Ascending aorta (tissue), 2 donors: ENCODE measurements around the gene RAP1GAP2. TPM values are rescaled to one million over a fixed set of nuclear protein-coding genes. Genes with fewer than 3 reads are reported as not detected.
"Not testable (repeated sequence)": the region's sequence is repeated elsewhere in the genome, so short reads cannot be mapped to it uniquely, and the experiment has no call there.

Experiments used
- DNase-seq, 2 donors: peaks; one replicate each; pipeline ENCODE4 v3.0.0-alpha.2; 2019; ENCODE audit warnings: low spot score in 2 of 2
- H3K27ac ChIP-seq, 2 donors: fragments of 200-600 bp; sonication (generic); one replicate each; pipeline ENCODE4 v1.5.1; 2016 to 2017; ENCODE audit warnings: mild to moderate bottlenecking in 1 of 2
- H3K27me3 ChIP-seq: fragments of 200-600 bp; sonication (generic); one replicate; pipeline ENCODE4 v1.5.1; 2017
- H3K36me3 ChIP-seq, 2 donors: fragments of 200-600 bp; sonication (generic); one replicate each; pipeline ENCODE4 v1.5.1; 2016
- H3K4me1 ChIP-seq, 2 donors: fragments of 200-600 bp; sonication (generic); one replicate each; pipeline ENCODE4 v1.5.1; 2016 to 2017; ENCODE audit warnings: mild to moderate bottlenecking in 1 of 2
- H3K4me3 ChIP-seq, 2 donors: fragments of 200-600 bp; sonication (generic); one replicate each; pipeline ENCODE4 v1.5.1; 2016 to 2017; ENCODE audit warnings: mild to moderate bottlenecking in 1 of 2
- H3K9me3 ChIP-seq, 2 donors: fragments of 200-600 bp; sonication (generic); one replicate each; pipeline ENCODE4 v1.5.1; 2016
- CTCF ChIP-seq, 3 experiments: fragments of 200-600 bp in 2 of 3; fragments of 450-650 bp in 1 of 3; sonication (generic) in 2 of 3; IDR thresholded peaks; one replicate each; pipeline ENCODE4 v1.5.1; 2016 to 2019; ENCODE audit warnings: antibody characterized with exemption in 3 of 3, mild to moderate bottlenecking in 1 of 3, moderate library complexity in 1 of 3
- intact Hi-C: fragments of 100-400 bp; cut with DNase I; formaldehyde crosslinking; loops from one replicate; pipeline ENCODE4 v1.15.1; 2023
- total RNA-seq: library from RNA; depleted of rRNA; stranded (reverse); fragments of >200 nt; gene quantifications from one replicate; pipeline ENCODE4 v1.1.0, GENCODE V29; 2016

RAP1GAP2 gene
- total RNA-seq, 1 donor from 2014 or later, result 1.6 TPM

- TF ChIP-seq CTCF (IDR thresholded peaks at IDR 0.05), result no peak
- no peak overlapping the region for H3K27ac ChIP-seq
- no peak for DNase-seq
- H3K4me1 ChIP-seq, result no peaks in the 10 kb centered on the region
- H3K9me3 ChIP-seq, result peaks cover 0 to 14% of the 10 kb centered on the region in 2 donors
- no peak overlapping the region for H3K4me3 ChIP-seq
- no peaks in the 10 kb centered on the region for H3K27me3 ChIP-seq
- intact Hi-C loops, result no loop called here
- peaks cover 0 to 3% of the 10 kb centered on the region in 2 donors for H3K36me3 ChIP-seq
Observed at GRCh38 chr17:3026125-3026855, 230.1 kb downstream of the RAP1GAP2 start.

DNA sequence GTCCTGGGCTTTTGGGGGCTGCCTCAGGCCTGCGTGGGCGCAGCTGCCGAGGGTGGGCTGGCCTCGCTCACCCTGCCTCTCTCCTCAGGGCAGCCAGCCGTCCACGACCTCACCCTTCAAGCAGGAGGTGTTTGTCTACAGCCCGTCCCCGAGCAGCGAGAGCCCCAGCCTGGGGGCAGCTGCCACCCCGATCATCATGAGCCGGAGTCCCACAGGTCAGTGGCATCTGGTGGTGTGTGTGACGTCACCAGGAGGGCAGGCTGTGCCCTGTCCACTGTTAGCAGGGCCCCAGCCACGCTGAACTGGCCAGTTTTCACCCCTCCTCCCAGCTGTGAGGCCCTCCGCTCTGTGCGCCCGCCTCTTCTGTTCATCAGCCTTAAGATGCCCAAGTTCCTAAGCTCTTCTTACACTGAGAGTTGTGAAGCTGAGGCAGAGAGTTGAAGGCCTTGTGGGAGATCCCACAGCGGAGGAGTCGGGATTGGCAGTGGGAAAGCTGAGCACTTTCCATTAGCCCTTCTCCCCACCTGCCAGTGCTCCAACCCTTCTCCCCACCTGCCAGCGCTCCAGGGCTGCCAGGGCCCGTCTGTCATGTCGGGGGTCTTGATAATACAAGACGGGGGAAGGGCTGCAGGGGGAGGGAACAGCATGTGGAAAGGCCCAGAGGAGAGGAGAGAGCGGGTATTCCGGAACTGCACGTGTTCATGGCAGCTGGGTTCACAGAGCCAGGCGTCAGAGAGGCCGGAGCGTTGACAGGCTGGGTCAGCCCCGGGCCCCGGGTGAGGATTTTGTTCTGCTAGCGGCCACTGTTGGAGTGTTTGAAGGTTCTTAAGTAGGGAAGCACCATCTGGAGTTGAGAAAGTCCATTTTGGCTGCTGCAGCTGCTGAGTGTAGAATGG lies 230.9 kb downstream of the RAP1GAP2 start:
- TF ChIP-seq CTCF (IDR thresholded peaks at IDR 0.05), result no peak
- Histone ChIP-seq H3K4me3 (no peak overlapping the region), H3K9me3 (peaks cover 0 to 9% of the 10 kb centered on the region in 2 donors), H3K36me3 (no peaks in the 10 kb centered on the region), H3K27me3 (no peaks in the 10 kb centered on the region), H3K27ac (no peak overlapping the region), H3K4me1 (no peaks in the 10 kb centered on the region)
- intact Hi-C loops, result no loop called here
- DNase-seq, result no peak

DNA sequence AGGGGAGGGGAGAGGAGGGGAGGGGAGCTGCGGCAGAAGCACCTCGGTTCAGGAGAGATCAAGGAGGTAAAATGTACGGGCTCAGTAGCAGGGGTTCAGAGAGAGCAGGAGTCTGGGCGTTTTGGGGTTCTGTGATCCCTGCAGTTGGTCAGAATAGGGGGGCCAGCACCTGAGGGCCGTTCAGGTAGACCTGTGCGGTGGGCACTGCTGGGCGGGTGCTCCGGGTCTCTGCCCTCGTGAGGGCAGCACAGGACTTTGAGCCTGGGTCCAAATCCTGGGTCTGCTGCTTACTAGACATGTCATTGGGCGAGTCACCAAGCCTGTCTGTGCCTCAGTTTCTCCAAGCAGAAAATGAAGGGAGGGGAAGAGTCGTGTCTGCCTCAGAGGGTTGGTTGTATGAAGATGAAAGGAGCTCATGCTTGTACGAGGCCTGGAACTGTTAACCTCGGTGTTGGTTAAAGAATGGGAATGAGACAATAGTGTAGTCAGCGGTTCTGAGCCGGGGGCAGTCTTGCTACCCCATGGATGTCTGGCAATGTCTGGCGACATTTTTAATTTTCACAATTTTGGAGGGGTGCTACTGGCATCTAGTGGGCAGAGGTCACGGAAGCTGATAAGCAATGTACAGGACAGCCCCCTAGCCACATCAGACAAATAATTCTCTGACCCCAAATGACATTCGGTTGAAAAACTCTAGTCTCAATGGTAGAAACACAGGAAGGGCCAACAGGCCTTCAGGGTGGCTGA lies 231.7 kb downstream of the RAP1GAP2 start:
- no peaks in the 10 kb centered on the region for H3K36me3 ChIP-seq
- intact Hi-C loops, result no loop called here
- DNase-seq, result peak in 1 of 2 donors; percentile 37

GRCh38 chr17:3029213-3029913 lies 233.1 kb downstream of the RAP1GAP2 start:
- H3K27me3 ChIP-seq, result no peaks in the 10 kb centered on the region
- H3K4me3 ChIP-seq, result no peak overlapping the region
- no peak overlapping the region for H3K27ac ChIP-seq
- intact Hi-C loops, result no loop called here
- no peaks in the 10 kb centered on the region for H3K36me3 ChIP-seq
- DNase-seq, result peak in 1 of 2 donors; percentile 41
- H3K9me3 ChIP-seq, result no peaks in the 10 kb centered on the region
- no peaks in the 10 kb centered on the region for H3K4me1 ChIP-seq
- TF ChIP-seq CTCF (IDR thresholded peaks at IDR 0.05), result no peak

More for the DNA sequence above, 231.7 kb downstream of the RAP1GAP2 start:
- Histone ChIP-seq H3K27me3 (no peaks in the 10 kb centered on the region), H3K27ac (no peak overlapping the region), H3K9me3 (peaks cover 0 to 3% of the 10 kb centered on the region in 2 donors), H3K4me1 (no peaks in the 10 kb centered on the region), H3K4me3 (no peak overlapping the region)
- no peak for TF ChIP-seq CTCF (IDR thresholded peaks at IDR 0.05)

GRCh38 chr17:3030096-3030495 lies 233.9 kb downstream of the RAP1GAP2 start:
- intact Hi-C loops, result no loop called here
- no peak for TF ChIP-seq CTCF (IDR thresholded peaks at IDR 0.05)
- Histone ChIP-seq H3K9me3 (no peaks in the 10 kb centered on the region), H3K27ac (no peak overlapping the region), H3K4me3 (no peak overlapping the region), H3K4me1 (no peaks in the 10 kb centered on the region), H3K36me3 (no peaks in the 10 kb centered on the region), H3K27me3 (no peaks in the 10 kb centered on the region)
- peak in 1 of 2 donors; percentile 31 for DNase-seq

DNA sequence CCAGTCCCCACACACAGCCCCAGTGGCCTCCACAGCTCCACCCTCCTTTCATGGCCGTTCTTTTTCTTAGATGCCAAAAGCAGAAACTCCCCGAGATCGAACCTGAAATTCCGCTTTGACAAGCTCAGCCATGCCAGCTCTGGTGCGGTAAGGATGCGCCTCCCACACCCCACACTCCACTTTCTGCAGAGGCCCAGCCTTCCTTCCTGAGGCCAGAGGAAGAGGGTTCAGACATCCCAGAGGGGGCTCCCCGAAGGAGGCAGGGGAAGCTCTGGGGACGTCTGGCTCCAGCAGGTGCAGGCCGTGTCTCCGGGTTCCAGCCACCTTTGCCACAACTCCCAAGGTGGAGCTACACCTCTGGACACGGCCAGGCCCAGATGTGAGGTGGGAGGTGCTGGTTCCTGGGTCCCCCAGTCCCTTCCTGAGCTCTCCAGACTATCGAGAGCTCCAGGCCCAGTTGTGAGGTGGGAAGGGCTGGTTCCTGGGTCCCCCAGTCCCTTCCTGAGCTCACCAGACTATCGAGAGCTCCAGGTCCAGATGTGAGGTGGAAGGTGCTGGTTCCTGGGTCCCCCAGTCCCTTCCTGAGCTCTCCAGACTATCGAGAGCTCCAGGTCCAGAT lies 234.7 kb downstream of the RAP1GAP2 start:
- H3K4me1 ChIP-seq, H3K36me3 ChIP-seq, H3K27ac ChIP-seq, H3K9me3 ChIP-seq, H3K27me3 ChIP-seq, intact Hi-C loops, H3K4me3 ChIP-seq: not testable (repeated sequence)
- DNase-seq, result peak in 1 of 2 donors; percentile 38
